ENCODE results near the gene TRAIP.

Gene TRAIP

GRCh38 chr3:49859576-49860305 is 3.4 kb upstream of the TRAIP start:
- no peaks in the 10 kb centered on the region for H4K20me1 ChIP-seq (ENCODE audit: insufficient read depth, low read length, poor library complexity, severe bottlenecking)
- no peak for TF ChIP-seq EZH2phosphoT487 (IDR thresholded peaks at IDR 0.05; ENCODE audit: borderline replicate concordance)
- peaks cover 14% of the 10 kb centered on the region for H3K79me2 ChIP-seq (ENCODE audit: insufficient read depth, low read length)
- H3K36me3 ChIP-seq (ENCODE audit: insufficient read depth, low read length): no peaks in the 10 kb centered on the region
- H2AFZ ChIP-seq (ENCODE audit: low read length): no peak overlapping the region
- no peaks in the 10 kb centered on the region for H3K9me2 ChIP-seq (replicated peaks; ENCODE audit: low read depth, low read length)
- H3K9me3 ChIP-seq (ENCODE audit: insufficient read depth, low read depth, low read length): no peaks in the 10 kb centered on the region
- H3K4me1 ChIP-seq (ENCODE audit: insufficient read depth, low read length, poor library complexity, severe bottlenecking): peaks cover 7% of the 10 kb centered on the region
- no peaks in the 10 kb centered on the region for H3F3A ChIP-seq (ENCODE audit: low read depth)
- H3K4me3 ChIP-seq (ENCODE audit: low read length, poor library complexity, severe bottlenecking): no peak overlapping the region
- H3K9ac ChIP-seq (ENCODE audit: low read depth, low read length, poor library complexity, severe bottlenecking): no peak overlapping the region
- H3K27me3 ChIP-seq (ENCODE audit: insufficient read depth, low read length, poor library complexity, severe bottlenecking): no peaks in the 10 kb centered on the region
- H3K4me2 ChIP-seq (ENCODE audit: low read depth, low read length, poor library complexity, severe bottlenecking): no peak overlapping the region

GRCh38 chr3:49855662-49856061 is 702 bp downstream of the TRAIP start:
- no peaks in the 10 kb centered on the region for H3F3A ChIP-seq (ENCODE audit: low read depth)
- no peaks in the 10 kb centered on the region for H4K20me1 ChIP-seq (ENCODE audit: insufficient read depth, low read length, poor library complexity, severe bottlenecking)
- peaks cover 31% of the 10 kb centered on the region for H3K79me2 ChIP-seq (ENCODE audit: insufficient read depth, low read length)
- no peaks in the 10 kb centered on the region for H3K9me3 ChIP-seq (ENCODE audit: insufficient read depth, low read depth, low read length)
- H3K4me1 ChIP-seq (ENCODE audit: insufficient read depth, low read length, poor library complexity, severe bottlenecking): peaks cover 17% of the 10 kb centered on the region
- H3K9ac ChIP-seq (ENCODE audit: low read depth, low read length, poor library complexity, severe bottlenecking): peak overlapping the region; percentile 80
- peak overlapping the region; percentile 84 for H3K4me2 ChIP-seq (ENCODE audit: low read depth, low read length, poor library complexity, severe bottlenecking)
- H3K27me3 ChIP-seq (ENCODE audit: insufficient read depth, low read length, poor library complexity, severe bottlenecking): no peaks in the 10 kb centered on the region
- H3K9me2 ChIP-seq (replicated peaks; ENCODE audit: low read depth, low read length): no peaks in the 10 kb centered on the region
- peak overlapping the region; percentile 89 for H3K4me3 ChIP-seq (ENCODE audit: low read length, poor library complexity, severe bottlenecking)
- H2AFZ ChIP-seq (ENCODE audit: low read length): no peak overlapping the region
- TF ChIP-seq CTCF (conservative IDR thresholded peaks at IDR 0.05; ENCODE audit: low read length) (no peak), EZH2phosphoT487 (IDR thresholded peaks at IDR 0.05; ENCODE audit: borderline replicate concordance) (no peak)
- H3K36me3 ChIP-seq (ENCODE audit: insufficient read depth, low read length): no peaks in the 10 kb centered on the region

- no peaks in the 10 kb centered on the region for H4K20me1 ChIP-seq (ENCODE audit: insufficient read depth, low read length, poor library complexity, severe bottlenecking)
- H3K9me2 ChIP-seq (replicated peaks; ENCODE audit: low read depth, low read length): no peaks in the 10 kb centered on the region
- no peak overlapping the region for H3K4me3 ChIP-seq (ENCODE audit: low read length, poor library complexity, severe bottlenecking)
- peaks cover 17% of the 10 kb centered on the region; the same call in 1 of the 2 replicates for H3K36me3 ChIP-seq (ENCODE audit: insufficient read depth, low read length)
- no peaks in the 10 kb centered on the region for H3K79me2 ChIP-seq (ENCODE audit: insufficient read depth, low read length)
- TF ChIP-seq CTCF (conservative IDR thresholded peaks at IDR 0.05; ENCODE audit: low read length): no peak
- no peak for TF ChIP-seq EZH2phosphoT487 (IDR thresholded peaks at IDR 0.05; ENCODE audit: borderline replicate concordance)
- H2AFZ ChIP-seq (ENCODE audit: low read length): no peak overlapping the region
- no peak overlapping the region for H3K4me2 ChIP-seq (ENCODE audit: low read depth, low read length, poor library complexity, severe bottlenecking)
- H3K27me3 ChIP-seq (ENCODE audit: insufficient read depth, low read length, poor library complexity, severe bottlenecking): no peaks in the 10 kb centered on the region
- no peak overlapping the region for H3K9ac ChIP-seq (ENCODE audit: low read depth, low read length, poor library complexity, severe bottlenecking)
- H3F3A ChIP-seq (ENCODE audit: low read depth): no peaks in the 10 kb centered on the region
- peaks cover 9% of the 10 kb centered on the region for H3K4me1 ChIP-seq (ENCODE audit: insufficient read depth, low read length, poor library complexity, severe bottlenecking)
- H3K9me3 ChIP-seq (ENCODE audit: insufficient read depth, low read depth, low read length): no peaks in the 10 kb centered on the region
Observed at GRCh38 chr3:49845694-49846093, 10.7 kb downstream of the TRAIP start.
